ENCODE results near the gene ZBED2.

GRCh38 chr3:111598552-111598951, 3.4 kb upstream of the ZBED2 start:
- no peak for TF ChIP-seq CTCF (IDR thresholded peaks at IDR 0.05)
- TF ChIP-seq SIN3A (IDR thresholded peaks at IDR 0.05; ENCODE audit: borderline replicate concordance, insufficient read depth, low read depth, low read length), result no peak
- no peak for TF ChIP-seq POLR2AphosphoS5 (IDR thresholded peaks at IDR 0.05; ENCODE audit: low read depth, low read length)
- TF ChIP-seq REST (IDR thresholded peaks at IDR 0.05; ENCODE audit: insufficient read depth in 1 of 2, low read depth in 2 of 2, low read length in 1 of 2), result no peak
- no peak for TF ChIP-seq TCF7L2 (IDR thresholded peaks at IDR 0.05; ENCODE audit: low read depth, low read length)

All from Panc1 (cell line).